ENCODE results near the gene MYMX.
A peak's percentile ranks its signal among the peaks of the same experiment; 100 is the strongest.
"Not testable (repeated sequence)": the region's sequence is repeated elsewhere in the genome, so short reads cannot be mapped to it uniquely, and the experiment has no call there.

Gene MYMX

DNA sequence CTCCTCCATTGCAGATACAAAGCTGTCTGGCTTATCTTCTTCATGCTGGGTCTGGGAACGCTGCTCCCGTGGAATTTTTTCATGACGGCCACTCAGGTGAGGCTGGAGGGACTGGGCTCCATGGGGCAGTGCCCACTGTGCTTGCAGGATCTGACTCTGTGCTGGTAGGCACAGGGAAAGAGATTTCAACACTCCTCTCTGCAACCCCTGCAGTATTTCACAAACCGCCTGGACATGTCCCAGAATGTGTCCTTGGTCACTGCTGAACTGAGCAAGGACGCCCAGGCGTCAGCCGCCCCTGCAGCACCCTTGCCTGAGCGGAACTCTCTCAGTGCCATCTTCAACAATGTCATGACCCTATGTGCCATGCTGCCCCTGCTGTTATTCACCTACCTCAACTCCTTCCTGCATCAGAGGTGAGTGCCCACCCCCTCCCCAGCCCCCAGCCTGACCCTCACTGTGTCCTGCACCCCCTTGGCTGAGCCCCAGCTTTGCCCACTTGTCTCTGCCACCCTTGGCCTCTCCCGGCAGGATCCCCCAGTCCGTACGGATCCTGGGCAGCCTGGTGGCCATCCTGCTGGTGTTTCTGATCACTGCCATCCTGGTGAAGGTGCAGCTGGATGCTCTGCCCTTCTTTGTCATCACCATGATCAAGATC, 12.8 kb downstream of the MYMX start:
- peaks cover 16% of the 10 kb centered on the region for H3K4me1 Mint-ChIP-seq (ENCODE audit: low read depth)
- H3K27me3 Mint-ChIP-seq, result no peaks in the 10 kb centered on the region
- DNase-seq, result no peak
- H3K27ac Mint-ChIP-seq, result no peak overlapping the region
- H3K9me3 Mint-ChIP-seq, result no peaks in the 10 kb centered on the region
- peaks cover 94% of the 10 kb centered on the region for H3K36me3 Mint-ChIP-seq (ENCODE audit: low read depth)
- no peak overlapping the region for H3K4me3 Mint-ChIP-seq

DNA sequence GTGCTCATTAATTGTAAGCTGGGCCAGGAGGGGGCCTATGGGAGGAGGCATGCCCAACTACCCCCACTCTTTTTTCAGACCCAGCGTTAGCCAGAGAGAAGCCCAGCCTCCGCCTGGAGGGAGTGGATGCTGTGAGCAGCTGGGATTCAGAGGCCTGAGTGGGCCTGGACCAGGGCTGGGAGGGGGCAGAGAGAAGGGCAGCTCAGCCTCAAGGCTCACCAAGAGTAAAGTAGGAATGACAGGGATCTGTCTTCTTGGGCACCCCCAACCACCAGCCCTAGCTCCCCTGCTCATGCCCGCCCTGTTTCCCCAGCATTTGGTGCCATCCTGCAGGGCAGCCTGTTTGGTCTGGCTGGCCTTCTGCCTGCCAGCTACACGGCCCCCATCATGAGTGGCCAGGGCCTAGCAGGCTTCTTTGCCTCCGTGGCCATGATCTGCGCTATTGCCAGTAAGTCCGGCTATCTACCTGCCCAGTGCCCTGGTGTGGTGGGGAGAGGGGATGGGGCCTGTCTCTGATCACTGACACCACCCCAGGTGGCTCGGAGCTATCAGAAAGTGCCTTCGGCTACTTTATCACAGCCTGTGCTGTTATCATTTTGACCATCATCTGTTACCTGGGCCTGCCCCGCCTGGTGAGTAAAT, 13.4 kb downstream of the MYMX start:
- Mint-ChIP-seq H3K27me3 (no peaks in the 10 kb centered on the region), H3K9me3 (no peaks in the 10 kb centered on the region), H3K4me1 (ENCODE audit: low read depth) (peaks cover 10% of the 10 kb centered on the region), H3K36me3 (ENCODE audit: low read depth) (peaks cover 94% of the 10 kb centered on the region), H3K4me3 (no peak overlapping the region), H3K27ac (no peak overlapping the region)
- DNase-seq, result no peak

- H3K27ac Mint-ChIP-seq; H3K27me3 Mint-ChIP-seq; H3K4me3 Mint-ChIP-seq; H3K9me3 Mint-ChIP-seq; DNase-seq; H3K4me1 Mint-ChIP-seq (ENCODE audit: low read depth): not testable (repeated sequence)
- H3K36me3 Mint-ChIP-seq (ENCODE audit: low read depth), result peaks cover 96% of the 10 kb centered on the region
Observed at GRCh38 chr6:44231426-44231825, 14.7 kb downstream of the MYMX start.

DNA sequence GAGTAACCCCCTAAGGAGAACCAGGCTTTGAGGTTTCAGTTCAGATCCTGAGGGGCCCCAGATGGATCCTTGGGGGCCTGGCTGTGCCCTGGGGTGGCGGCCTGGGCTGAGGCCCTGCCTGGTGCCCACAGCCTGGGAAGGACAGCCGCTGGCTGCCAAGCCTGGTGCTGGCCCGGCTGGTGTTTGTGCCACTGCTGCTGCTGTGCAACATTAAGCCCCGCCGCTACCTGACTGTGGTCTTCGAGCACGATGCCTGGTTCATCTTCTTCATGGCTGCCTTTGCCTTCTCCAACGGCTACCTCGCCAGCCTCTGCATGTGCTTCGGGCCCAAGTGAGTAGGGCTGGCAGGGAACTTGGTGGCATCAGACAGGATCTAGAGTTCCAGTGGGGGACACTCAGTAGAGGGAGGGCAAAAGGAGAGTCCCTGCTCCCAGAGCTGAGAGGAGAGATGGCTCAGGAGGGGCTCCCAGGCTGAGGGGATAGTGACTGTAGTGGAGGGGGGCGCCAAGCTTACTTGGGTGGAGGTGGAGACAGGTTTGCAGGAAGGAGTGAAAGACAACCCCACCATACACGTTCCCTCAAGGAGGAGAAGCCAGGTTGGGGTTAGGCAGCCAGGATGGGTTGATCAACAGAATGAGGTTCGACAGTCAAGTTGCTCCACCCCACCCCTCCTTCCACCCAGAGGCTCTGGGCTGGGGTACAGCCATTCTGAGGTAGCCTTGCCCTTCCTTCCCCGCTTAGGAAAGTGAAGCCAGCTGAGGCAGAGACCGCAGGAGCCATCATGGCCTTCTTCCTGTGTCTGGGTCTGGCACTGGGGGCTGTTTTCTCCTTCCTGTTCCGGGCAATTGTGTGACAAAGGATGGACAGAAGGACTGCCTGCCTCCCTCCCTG, 16.2 kb downstream of the MYMX start:
- Mint-ChIP-seq H3K9me3 (no peaks in the 10 kb centered on the region), H3K4me3 (no peak overlapping the region), H3K36me3 (ENCODE audit: low read depth) (peaks cover 93% of the 10 kb centered on the region), H3K4me1 (ENCODE audit: low read depth) (peaks cover 17% of the 10 kb centered on the region), H3K27ac (no peak overlapping the region), H3K27me3 (no peaks in the 10 kb centered on the region)
- DNase-seq, result no peak

DNA sequence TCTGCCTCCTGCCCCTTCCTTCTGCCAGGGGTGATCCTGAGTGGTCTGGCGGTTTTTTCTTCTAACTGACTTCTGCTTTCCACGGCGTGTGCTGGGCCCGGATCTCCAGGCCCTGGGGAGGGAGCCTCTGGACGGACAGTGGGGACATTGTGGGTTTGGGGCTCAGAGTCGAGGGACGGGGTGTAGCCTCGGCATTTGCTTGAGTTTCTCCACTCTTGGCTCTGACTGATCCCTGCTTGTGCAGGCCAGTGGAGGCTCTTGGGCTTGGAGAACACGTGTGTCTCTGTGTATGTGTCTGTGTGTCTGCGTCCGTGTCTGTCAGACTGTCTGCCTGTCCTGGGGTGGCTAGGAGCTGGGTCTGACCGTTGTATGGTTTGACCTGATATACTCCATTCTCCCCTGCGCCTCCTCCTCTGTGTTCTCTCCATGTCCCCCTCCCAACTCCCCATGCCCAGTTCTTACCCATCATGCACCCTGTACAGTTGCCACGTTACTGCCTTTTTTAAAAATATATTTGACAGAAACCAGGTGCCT, 16.9 kb downstream of the MYMX start:
- no peaks in the 10 kb centered on the region for H3K9me3 Mint-ChIP-seq
- peaks cover 24% of the 10 kb centered on the region for H3K4me1 Mint-ChIP-seq (ENCODE audit: low read depth)
- H3K4me3 Mint-ChIP-seq, result no peak overlapping the region
- H3K27me3 Mint-ChIP-seq, result no peaks in the 10 kb centered on the region
- H3K36me3 Mint-ChIP-seq (ENCODE audit: low read depth), result peaks cover 86% of the 10 kb centered on the region
- DNase-seq, result no peak
- H3K27ac Mint-ChIP-seq, result no peak overlapping the region

- H3K9me3 Mint-ChIP-seq, result no peaks in the 10 kb centered on the region
- H3K27ac Mint-ChIP-seq, result no peak overlapping the region
- H3K27me3 Mint-ChIP-seq, result no peaks in the 10 kb centered on the region
- H3K36me3 Mint-ChIP-seq (ENCODE audit: low read depth), result peaks cover 79% of the 10 kb centered on the region
- DNase-seq, result no peak
- H3K4me3 Mint-ChIP-seq, result no peak overlapping the region
- peaks cover 31% of the 10 kb centered on the region for H3K4me1 Mint-ChIP-seq (ENCODE audit: low read depth)
Observed at GRCh38 chr6:44234101-44235025, 17.6 kb downstream of the MYMX start.

GRCh38 chr6:44235269-44235668, 18.5 kb downstream of the MYMX start:
- H3K9me3 Mint-ChIP-seq, result no peaks in the 10 kb centered on the region
- no peak overlapping the region for H3K4me3 Mint-ChIP-seq

DNA sequence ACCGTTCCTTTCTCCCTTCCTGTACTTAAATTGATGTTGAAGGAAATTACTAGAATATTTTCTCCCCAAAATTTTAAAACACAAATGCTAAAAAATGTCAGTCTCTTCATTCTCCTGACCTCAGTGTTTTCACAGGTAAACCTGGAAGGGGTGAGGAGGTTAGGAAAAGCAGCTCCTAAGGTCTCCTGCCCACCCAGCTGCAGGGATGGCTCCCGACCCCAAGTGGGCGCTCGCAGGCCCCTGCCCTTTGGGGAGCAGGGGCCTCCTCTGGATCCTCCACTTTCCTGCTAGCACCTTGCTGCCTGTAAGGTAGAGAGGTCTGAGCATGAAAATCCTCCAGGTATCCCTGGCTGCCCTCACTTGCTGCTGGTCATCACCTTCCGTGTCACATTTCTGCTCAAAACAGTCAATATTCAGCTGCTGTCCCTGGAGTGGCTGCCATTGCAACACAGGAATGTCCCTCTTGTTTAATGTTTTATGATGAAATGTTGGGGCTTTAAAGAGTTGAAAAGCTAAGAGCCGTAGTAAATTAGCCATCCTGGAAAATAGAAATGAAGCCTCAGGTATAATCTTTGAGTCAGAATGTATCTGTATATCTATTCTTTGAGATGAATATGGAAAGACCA, 19.3 kb downstream of the MYMX start:
- no peak for DNase-seq
- H3K36me3 Mint-ChIP-seq (ENCODE audit: low read depth), result peaks cover 62% of the 10 kb centered on the region
- H3K4me3 Mint-ChIP-seq, result no peak overlapping the region
- H3K27me3 Mint-ChIP-seq, result no peaks in the 10 kb centered on the region
- H3K9me3 Mint-ChIP-seq, result no peaks in the 10 kb centered on the region
- H3K4me1 Mint-ChIP-seq (ENCODE audit: low read depth), result peaks cover 32% of the 10 kb centered on the region
- H3K27ac Mint-ChIP-seq, result no peak overlapping the region

More at GRCh38 chr6:44235269-44235668, 18.5 kb downstream of the MYMX start:
- H3K36me3 Mint-ChIP-seq (ENCODE audit: low read depth), result peaks cover 70% of the 10 kb centered on the region
- no peaks in the 10 kb centered on the region for H3K27me3 Mint-ChIP-seq
- H3K27ac Mint-ChIP-seq, result peak overlapping the region; percentile 1
- peaks cover 32% of the 10 kb centered on the region for H3K4me1 Mint-ChIP-seq (ENCODE audit: low read depth)
- DNase-seq, result no peak

- no peaks in the 10 kb centered on the region for H3K27me3 Mint-ChIP-seq
- peaks cover 50% of the 10 kb centered on the region for H3K36me3 Mint-ChIP-seq (ENCODE audit: low read depth)
- H3K27ac Mint-ChIP-seq, result peak overlapping the region; percentile 97
- H3K4me3 Mint-ChIP-seq, result peak overlapping the region; percentile 80
- no peaks in the 10 kb centered on the region for H3K9me3 Mint-ChIP-seq
- H3K4me1 Mint-ChIP-seq (ENCODE audit: low read depth), result peaks cover 33% of the 10 kb centered on the region
- DNase-seq, result peak; percentile 79
Observed at GRCh38 chr6:44237021-44237812, 20.5 kb downstream of the MYMX start.

DNA sequence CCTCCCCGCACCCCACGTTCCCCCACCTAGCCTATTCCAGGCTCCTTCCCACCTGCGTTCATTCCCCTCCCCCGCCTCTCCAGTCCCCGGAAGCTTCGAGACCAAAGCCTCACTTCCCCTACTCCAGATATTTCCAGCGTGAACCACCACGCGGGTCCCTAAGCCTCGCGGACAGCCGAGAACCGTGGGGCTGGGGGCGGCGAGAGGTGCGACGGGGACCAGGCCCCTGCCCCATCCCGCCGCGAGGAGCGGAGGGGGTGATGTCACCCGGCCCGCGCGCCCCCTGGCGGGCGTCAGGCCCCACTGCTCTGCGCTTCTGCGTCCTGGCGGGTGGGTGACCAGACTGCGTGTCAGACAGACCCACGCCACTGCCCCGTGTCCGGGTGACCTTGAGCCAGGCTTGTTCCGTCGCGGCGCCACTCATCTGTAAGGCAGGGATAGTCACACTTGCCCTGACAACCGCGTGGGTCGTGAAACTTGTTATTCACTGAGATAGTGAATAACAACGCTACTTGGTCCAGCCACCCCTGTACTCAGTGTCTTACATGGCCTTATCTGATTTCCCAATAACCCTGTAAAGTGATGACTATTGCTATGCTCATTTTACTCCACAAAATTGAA, 21.2 kb downstream of the MYMX start:
- no peaks in the 10 kb centered on the region for H3K27me3 Mint-ChIP-seq
- peak overlapping the region; percentile 97 for H3K27ac Mint-ChIP-seq
- H3K4me1 Mint-ChIP-seq (ENCODE audit: low read depth), result peaks cover 35% of the 10 kb centered on the region
- peaks cover 44% of the 10 kb centered on the region for H3K36me3 Mint-ChIP-seq (ENCODE audit: low read depth)
- peak overlapping the region; percentile 80 for H3K4me3 Mint-ChIP-seq
- DNase-seq, result peak; percentile 89
- H3K9me3 Mint-ChIP-seq, result no peaks in the 10 kb centered on the region

DNA sequence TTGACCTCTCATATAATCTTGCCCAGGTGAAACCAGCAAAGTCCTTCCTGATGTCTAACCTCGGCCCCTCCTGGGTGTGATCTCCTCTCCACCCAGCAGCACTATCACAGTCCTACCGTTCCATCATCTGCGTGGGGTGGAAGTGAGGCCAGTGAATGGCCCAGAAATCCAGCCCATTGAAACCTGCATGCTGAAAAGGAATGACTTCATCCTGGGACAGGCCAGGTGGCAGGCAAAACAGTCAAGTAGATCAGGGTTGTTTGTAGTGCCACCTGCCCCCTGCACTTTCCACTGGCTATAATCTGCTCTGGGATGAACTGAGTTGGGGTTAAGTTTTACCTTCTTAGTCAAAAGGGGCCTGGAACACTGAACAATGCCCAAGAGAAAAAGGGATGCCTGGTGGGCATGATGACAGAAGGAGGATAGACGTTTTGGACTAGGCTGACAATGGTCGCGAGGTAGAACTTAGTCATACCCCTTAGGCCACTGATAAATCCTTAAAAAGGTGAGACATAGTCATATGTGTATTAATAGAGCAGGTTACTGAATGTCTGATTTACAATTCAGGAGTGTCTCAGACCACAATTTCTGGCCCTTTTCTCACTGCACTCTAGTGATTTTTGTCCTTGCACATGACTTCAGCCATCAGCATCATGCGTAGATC, 22.1 kb downstream of the MYMX start:
- Mint-ChIP-seq H3K27ac (peak overlapping the region; percentile 97), H3K36me3 (ENCODE audit: low read depth) (peaks cover 36% of the 10 kb centered on the region), H3K9me3 (no peaks in the 10 kb centered on the region), H3K27me3 (no peaks in the 10 kb centered on the region), H3K4me1 (ENCODE audit: low read depth) (peaks cover 35% of the 10 kb centered on the region), H3K4me3 (peak overlapping the region; percentile 80)
- no peak for DNase-seq

GRCh38 chr6:44243345-44243744, 26.6 kb downstream of the MYMX start:
- H3K4me3 Mint-ChIP-seq, result no peak overlapping the region

More at GRCh38 chr6:44243345-44243744, 26.6 kb downstream of the MYMX start:
- no peak overlapping the region for H3K27ac Mint-ChIP-seq
- peaks cover 25% of the 10 kb centered on the region for H3K4me1 Mint-ChIP-seq (ENCODE audit: low read depth)
- DNase-seq, result no peak
- no peaks in the 10 kb centered on the region for H3K9me3 Mint-ChIP-seq
- no peaks in the 10 kb centered on the region for H3K27me3 Mint-ChIP-seq
- H3K36me3 Mint-ChIP-seq (ENCODE audit: low read depth), result peaks cover 20% of the 10 kb centered on the region

All from activated T-cell treated with anti-CD3 and anti-CD28 coated beads, Interleukin-2, amount 50 U/mL, for 24 hours (primary cell).